Stimulated activated CD4-positive, alpha-beta T cell treated with anti-CD3 and anti-CD28 coated beads, Interleukin-12 subunit alpha, Interleukin-12 subunit beta, amount 100 ng/mL, for 4 hours (primary cell): Measurements from ENCODE around the gene KCNN1.

Source experiments
- DNase-seq: peaks from one replicate; pipeline ENCODE4 v3.0.0-alpha.2; 2020

Gene KCNN1

GRCh38 chr19:17947815-17948513, 18.9 kb upstream of the KCNN1 start:
- DNase-seq: peak; percentile 94

DNA sequence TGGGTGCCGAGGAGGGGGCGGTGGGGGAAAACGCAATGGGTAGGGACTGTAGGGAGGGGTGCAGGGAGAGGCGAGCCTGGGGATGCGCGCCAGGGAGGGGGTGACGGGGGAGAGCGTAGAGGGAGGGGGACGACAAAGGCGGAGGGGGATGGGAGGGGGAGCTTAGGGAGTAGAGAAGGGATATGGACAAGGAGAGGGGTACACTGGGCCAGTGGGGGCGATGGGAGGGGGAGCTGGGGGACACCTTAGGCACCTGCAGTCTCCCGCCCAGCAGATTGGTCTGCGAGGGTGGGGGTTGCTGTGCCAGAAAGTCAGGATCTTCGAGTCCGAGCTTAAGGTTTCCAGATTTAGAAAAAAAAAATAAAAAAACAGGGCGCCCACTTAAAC, 18.4 kb upstream of the KCNN1 start:
- no peak for DNase-seq

DNA sequence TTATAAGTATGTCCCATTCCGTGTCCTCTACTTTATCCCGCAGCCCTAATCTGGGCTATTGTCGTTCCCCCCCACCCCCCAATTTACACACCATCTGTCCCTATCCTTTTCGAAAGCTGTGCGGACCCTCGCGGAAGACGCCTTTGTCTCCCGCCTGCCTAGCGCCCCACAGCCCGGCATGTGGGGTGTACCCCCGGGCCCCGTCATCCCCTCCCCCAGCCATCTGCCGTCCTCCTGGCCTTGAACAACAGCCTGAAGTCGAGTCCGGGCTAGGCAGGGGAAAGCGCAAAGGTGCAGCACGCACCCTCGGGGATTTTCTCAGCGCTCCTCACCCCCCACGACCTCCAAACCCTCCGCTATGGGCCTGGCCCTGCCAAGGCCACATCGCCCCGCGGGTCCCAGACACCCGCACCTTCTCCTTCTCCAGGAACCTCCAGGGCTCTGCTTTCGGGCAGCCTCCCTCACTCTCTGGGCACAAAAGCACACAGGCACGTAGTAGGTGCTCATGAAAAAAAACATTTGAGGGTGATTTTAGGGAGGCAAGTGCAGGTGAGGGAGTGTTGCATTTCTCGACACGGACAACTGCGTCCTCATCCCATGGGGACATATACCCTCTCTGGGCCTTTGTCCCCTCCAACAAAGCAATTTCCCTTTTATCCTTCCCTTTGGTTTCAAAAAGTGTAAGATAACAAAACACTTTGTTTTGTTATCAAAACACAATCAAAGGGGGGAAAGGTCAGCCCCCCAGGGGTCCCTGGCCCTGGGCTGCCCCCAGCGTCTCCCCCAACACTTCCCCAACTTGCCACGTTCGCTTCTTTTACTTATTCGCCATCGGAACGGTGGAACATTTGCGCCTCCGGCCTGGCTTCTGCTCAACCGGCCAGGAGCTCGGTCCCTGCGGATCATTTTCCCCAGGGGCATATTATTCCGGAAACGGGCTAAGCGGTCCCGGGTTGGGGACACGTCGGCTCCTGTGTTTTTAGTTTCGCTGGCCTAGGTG, 17.7 kb upstream of the KCNN1 start:
- DNase-seq: no peak

- DNase-seq: no peak
These were observed 17.0 kb upstream of the KCNN1 start for GRCh38 chr19:17949956-17950309.

- no peak for DNase-seq
These were observed 16.4 kb upstream of the KCNN1 start for GRCh38 chr19:17950310-17951156.

GRCh38 chr19:17951157-17951989, 15.5 kb upstream of the KCNN1 start:
- DNase-seq: no peak

DNA sequence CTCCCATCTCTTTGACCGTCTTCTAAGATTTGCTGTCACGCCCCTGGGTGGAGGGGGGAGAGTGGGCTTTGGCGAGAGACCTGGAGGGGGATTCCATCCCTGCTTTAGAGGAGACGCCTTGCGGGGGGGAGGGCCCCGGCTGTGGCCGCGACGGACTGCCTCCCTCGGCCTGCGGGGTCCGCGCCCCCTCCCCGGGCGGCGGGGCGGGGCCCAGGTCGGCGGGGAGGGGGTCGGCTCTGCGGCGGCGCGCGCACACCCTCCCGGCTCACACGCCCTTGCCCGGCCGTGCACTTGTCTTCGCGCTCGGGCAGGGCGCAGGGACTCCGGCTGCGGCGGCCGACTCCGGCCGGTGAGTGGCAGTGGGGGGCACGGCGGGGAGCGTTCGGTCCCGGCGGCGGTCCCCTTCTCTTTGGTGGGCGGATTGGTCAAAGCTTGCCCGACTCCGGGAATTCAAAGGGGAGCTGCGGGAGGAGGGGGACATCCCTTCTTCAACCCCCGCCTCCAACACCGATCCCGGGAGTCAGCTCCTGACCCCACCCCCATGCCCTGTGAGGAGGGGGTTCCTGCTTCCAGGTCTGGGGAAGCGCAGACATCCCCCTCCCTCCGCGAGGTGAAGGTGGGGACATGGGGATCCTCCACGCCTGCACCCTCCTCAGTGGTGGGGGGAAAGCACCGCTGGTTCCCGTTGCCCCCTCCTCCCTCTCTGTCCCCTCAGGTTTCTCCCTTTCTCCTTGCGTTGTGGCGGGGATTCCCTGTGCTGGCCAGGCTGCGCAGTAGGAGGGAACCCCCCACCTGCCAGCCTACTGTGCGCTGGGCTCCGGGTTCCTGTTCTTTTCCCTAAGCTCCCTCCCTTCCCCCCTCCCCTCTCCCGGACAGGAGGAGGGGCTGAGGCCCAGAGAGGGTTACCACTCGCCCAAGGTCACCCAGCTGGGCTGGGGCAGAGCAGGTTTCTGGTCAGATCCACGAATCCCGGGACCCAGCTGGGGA, 14.6 kb upstream of the KCNN1 start:
- DNase-seq: no peak

DNA sequence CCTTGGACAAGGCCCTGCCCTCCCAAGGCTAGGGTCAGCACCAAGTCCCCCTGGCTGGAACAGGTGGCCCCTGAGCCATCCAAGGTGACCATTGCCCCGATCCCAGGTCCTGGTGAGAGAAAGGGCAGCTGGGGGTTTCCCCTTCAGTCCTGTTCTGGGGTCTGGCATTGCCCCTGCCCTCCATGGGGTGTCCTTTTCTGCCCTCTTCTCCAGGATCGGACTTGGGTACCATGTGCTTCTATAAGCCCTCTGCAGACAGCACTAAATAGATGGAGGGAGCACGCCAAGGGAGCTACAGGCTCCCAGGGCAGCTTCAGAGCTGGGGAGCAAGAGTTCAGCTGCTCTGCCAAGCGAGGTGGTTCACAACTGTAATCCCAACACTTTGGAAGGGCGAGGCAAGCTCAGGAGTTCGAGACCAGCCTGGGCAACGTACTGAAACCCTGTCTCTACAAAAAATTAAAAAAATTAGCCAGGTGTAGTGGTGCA, 13.5 kb upstream of the KCNN1 start:
- no peak for DNase-seq

- no peak for DNase-seq
These were observed 13.0 kb upstream of the KCNN1 start for GRCh38 chr19:17953869-17954268.

GRCh38 chr19:17954401-17954800, 12.5 kb upstream of the KCNN1 start:
- DNase-seq: no peak

- no peak for DNase-seq
These were observed 9.6 kb upstream of the KCNN1 start for GRCh38 chr19:17957149-17957849.

- DNase-seq: no peak
These were observed 9.0 kb upstream of the KCNN1 start for GRCh38 chr19:17957885-17958284.

DNA sequence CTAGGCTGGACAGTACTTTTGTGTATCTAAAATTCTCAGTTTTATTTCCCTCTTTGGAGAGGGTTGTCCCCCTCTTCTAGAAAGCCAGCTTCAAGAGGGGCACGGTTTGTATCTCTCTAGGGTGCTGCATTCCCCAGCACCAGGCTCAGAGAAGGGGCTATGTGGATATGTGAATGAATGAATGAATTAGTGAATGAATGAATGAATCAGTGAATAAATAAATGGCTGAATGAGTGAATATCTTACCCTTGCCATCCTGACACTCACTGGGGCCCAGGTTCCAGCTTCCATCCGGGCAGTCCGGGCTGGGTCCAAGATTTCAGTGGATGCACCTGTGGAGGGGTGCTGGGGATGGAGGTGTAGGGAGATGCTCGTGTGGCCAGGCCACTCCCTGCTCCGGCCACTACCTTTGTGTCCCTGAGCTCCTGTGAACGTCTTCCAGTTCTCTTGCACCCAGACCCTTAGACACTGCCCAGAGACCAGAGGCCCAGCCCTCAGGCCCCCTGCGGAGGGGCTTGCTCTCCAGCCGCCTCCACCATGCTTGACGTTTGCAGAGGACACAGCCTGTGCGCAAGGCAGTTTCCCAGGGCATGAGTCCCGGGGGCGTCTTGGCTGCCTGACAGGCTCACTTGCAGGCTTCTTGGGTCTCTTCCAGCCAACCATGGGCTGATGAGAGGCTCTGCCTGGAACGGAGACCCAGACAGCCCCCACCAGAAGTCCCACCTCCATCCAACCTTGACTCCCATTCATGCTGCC, 2.8 kb upstream of the KCNN1 start:
- DNase-seq: no peak

DNA sequence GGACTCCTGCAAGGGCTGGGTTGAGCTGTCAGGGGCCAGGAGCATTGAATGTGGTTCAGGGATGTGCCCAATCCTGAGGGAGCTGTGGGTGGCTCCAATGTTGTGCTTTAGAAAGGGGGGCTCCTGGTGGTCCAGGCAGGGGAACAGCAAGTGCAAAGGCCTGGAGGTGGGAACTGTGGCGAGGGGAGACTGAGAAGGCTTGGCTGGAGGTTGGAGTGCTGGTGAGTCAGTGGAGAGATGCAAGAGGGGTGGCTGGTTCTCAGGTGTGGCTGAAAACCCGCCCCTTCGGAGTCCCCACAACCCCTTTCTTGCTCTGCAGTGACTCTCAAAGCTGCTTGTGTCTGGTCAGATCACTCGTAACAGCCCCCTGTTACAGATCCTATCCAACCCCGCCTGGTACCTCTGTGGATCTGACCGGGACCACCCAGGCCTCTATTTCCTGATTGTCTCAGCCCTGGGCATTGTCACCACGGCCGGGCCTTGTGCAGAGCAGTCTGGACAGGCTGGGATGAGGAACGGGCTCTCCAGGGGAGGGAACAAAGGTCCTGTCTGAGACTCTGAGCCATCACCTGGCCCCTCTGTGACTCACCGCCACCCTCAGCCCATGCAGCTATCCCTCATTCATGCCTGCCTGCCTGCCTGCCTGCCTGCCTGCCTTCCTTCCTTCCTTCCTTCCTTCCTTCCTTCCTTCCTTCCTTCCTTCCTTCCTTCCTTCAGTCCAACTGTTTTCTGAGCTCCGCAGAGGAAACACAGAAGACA, 1.4 kb upstream of the KCNN1 start:
- no peak for DNase-seq

DNA sequence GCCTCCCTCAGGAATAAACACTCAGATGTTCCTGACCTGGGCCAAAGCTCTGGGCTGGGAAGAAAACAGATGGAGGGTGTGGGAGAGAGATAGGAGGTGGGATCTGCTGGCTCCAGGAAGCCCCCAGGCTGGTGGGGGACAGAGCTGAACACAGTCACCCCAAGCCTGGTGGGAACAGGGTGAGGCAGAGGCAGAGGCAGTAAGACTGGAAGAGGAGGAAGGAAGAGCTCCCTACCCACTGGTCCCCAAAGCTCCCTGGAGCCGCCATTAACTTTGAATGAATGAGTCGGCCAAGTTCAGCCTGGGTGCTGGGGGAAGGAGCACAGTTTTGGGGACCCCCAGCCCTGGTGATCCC, 801 bp upstream of the KCNN1 start:
- no peak for DNase-seq

DNA sequence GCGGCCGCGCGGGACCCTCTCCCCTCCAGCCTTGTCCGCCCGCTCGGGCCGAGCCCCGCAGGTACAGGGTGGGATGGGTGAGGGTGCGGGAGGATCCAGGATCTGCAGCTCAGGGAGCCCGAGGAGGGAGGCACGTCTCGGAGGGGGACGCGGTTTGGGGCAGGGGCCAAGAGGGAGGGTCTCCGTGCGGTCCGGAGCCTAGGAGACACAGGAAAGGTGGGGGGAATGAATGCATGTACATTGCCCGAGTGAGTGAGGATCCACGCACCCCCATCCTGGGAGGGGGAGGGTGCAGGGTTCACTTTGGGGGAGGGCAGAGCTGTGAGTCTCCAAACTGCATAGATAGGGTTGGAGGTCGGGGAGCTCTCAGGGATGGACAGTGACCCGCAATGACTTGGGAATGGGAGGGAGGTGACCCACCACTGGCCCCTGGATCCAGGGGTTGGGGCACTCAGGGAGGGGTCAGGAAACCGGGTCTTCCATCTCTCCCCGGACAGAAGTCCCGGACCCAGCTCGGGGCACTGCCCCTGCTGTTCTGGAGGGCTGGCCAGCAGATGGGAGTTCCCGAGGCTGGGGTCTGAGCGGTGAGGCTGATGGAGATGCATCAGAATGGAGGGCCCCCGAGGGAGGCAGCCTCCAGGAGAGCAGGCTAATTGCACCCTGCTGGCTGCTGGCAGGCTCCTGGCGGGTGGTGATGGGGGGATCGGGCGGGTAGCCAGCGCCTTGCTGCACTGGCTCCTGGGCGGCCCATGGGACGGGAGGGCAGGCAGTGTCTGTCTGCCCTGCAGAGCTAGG, 547 bp downstream of the KCNN1 start:
- no peak for DNase-seq

GRCh38 chr19:17968362-17968761, 1.5 kb downstream of the KCNN1 start:
- no peak for DNase-seq
